ENCODE data around the gene LAMA3. TPM values are rescaled to one million over a fixed set of nuclear protein-coding genes. Genes with fewer than 3 reads are reported as not detected.

LAMA3 gene
- total RNA-seq, 1 donor from 2014 or later, result 9.4 TPM

DNA sequence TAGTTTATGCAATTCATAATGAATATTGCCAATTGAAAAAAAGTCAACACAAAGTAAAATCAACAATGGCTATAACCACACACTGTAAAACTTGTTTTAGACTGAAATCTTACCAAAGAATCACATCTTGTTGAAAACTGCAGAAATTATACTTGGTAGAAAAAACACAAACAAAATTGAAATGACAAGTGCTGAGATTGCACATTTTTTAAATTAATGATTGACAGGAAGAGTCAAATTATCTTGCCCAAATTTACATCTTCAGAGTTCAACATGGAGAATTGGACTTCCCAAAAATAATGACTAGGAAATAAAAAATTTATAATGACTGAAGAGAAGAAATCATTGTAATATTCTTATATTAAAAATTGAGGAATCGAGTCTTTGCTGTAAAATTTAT is 240.7 kb downstream of the LAMA3 start:
- Mint-ChIP-seq H3K27me3 (peaks cover 8% of the 10 kb centered on the region), H3K36me3 (no peaks in the 10 kb centered on the region), H3K4me1 (ENCODE audit: unreplicated experiment) (peaks cover 16% of the 10 kb centered on the region), H3K27ac (no peak overlapping the region), H3K4me3 (no peak overlapping the region), H3K9me3 (no peaks in the 10 kb centered on the region)
- DNase-seq (ENCODE audit: extremely low spot score, unreplicated experiment), result no peak
- TF ChIP-seq, protein P1, sequence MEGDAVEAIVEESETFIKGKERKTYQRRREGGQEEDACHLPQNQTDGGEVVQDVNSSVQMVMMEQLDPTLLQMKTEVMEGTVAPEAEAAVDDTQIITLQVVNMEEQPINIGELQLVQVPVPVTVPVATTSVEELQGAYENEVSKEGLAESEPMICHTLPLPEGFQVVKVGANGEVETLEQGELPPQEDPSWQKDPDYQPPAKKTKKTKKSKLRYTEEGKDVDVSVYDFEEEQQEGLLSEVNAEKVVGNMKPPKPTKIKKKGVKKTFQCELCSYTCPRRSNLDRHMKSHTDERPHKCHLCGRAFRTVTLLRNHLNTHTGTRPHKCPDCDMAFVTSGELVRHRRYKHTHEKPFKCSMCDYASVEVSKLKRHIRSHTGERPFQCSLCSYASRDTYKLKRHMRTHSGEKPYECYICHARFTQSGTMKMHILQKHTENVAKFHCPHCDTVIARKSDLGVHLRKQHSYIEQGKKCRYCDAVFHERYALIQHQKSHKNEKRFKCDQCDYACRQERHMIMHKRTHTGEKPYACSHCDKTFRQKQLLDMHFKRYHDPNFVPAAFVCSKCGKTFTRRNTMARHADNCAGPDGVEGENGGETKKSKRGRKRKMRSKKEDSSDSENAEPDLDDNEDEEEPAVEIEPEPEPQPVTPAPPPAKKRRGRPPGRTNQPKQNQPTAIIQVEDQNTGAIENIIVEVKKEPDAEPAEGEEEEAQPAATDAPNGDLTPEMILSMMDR (conservative IDR thresholded peaks at IDR 0.05), result no peak

DNA sequence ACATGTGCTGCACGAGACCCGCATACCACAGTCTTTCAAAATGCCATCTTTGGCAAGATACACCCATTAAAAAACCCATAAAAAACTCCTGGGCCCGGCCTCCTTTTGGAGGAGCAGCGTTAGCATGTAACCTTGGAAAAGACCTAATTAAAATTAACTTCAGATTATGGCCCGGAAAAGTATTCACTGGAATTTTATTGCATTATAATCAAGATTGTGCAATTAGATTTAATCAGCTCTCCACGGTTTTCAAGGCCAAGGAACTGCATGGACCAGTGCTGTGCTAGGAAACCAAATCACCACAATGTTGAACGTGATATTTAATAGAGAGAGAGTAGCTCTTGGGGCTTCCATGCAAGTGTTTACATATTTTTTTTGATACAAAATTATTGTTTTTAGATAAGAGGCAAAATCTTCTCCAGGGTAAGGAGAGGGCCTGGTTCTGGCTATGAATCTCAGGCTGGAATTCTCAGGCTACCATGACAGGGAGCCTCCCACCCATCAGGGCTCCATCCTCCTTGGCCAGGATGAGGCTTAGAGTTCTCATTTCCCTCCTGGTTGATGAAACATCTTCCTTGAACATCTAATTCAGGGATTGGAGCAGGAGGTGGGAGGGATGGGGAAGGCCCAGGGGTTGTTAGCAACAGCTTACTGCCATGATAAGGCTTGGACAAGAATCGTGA is 243.3 kb downstream of the LAMA3 start:
- DNase-seq (ENCODE audit: extremely low spot score, unreplicated experiment), result no peak
- TF ChIP-seq, protein P1 (conservative IDR thresholded peaks at IDR 0.05), result no peak
- Mint-ChIP-seq H3K36me3 (no peaks in the 10 kb centered on the region), H3K9me3 (no peaks in the 10 kb centered on the region), H3K4me3 (no peak overlapping the region), H3K27ac (no peak overlapping the region), H3K4me1 (ENCODE audit: unreplicated experiment) (peaks cover 15% of the 10 kb centered on the region), H3K27me3 (peaks cover 6% of the 10 kb centered on the region)

DNA sequence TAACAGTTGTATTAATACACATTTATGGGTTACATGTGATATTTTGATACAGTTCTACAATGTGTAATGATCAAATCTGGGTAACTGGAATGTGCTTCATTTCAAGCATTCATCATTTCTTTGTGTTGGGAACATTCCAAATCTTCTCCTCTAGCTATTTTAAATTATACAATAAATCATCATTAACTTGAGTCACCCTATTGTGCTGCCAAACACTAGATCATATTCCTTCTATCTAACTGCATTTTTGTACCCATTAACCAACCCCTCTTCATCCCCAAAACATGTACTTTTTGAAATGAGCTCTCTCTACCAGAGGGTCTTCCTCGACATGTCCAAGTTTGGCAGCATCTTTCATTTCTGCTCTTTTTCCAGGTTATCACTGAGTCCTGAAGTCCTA is 244.2 kb downstream of the LAMA3 start:
- Mint-ChIP-seq H3K27ac (no peak overlapping the region), H3K9me3 (no peaks in the 10 kb centered on the region), H3K27me3 (peaks cover 3% of the 10 kb centered on the region), H3K36me3 (no peaks in the 10 kb centered on the region), H3K4me1 (ENCODE audit: unreplicated experiment) (peaks cover 7% of the 10 kb centered on the region), H3K4me3 (no peak overlapping the region)
- TF ChIP-seq, protein P1 (conservative IDR thresholded peaks at IDR 0.05), result no peak
- no peak for DNase-seq (ENCODE audit: extremely low spot score, unreplicated experiment)

DNA sequence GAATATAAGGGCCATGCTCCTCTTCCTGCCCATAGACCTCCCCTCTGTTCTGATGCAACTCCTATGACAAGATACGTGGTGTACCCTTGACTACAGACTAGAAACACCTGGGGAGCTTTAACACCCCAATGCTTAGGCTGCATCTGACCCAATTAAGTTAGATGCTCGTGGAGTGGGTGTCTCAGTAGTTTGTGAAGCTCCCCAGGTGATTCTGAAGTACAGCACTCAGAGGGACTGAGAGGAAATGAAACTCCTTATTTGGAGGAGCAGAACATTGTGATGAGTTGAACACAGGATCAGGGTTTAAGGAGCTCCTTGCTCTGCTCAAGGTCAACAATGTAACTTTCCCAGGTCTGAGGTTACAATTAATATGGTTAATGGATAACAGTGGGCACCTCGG is 245.0 kb downstream of the LAMA3 start:
- Mint-ChIP-seq H3K4me3 (no peak overlapping the region), H3K36me3 (no peaks in the 10 kb centered on the region), H3K4me1 (ENCODE audit: unreplicated experiment) (peaks cover 10% of the 10 kb centered on the region), H3K27me3 (peaks cover 3% of the 10 kb centered on the region), H3K9me3 (no peaks in the 10 kb centered on the region), H3K27ac (no peak overlapping the region)
- no peak for DNase-seq (ENCODE audit: extremely low spot score, unreplicated experiment)
- TF ChIP-seq, protein P1 (conservative IDR thresholded peaks at IDR 0.05), result no peak

DNA sequence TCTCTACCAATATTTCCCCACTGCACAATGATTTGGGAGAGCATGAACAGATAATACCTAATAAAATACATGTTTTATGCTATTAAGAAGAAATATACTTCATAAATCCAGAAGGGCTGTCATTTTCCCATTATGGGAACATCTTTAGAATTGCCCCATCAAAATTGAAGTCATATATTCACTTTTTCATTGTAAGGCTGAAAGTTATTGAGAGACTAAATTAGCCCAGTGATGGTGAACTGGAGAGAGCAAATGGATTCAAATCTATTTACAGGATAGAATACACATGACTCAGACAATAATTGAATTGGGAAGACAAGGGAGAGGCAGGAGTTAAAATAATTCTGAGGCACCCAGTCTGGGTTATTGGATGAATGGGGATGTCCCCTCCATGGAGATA is 245.6 kb downstream of the LAMA3 start:
- H3K27ac Mint-ChIP-seq, result no peak overlapping the region
- peaks cover 3% of the 10 kb centered on the region for H3K27me3 Mint-ChIP-seq
- TF ChIP-seq, protein P1 (conservative IDR thresholded peaks at IDR 0.05), result no peak
- no peaks in the 10 kb centered on the region for H3K9me3 Mint-ChIP-seq
- DNase-seq (ENCODE audit: extremely low spot score, unreplicated experiment), result no peak
- H3K4me3 Mint-ChIP-seq, result no peak overlapping the region
- no peaks in the 10 kb centered on the region for H3K36me3 Mint-ChIP-seq
- peaks cover 16% of the 10 kb centered on the region for H3K4me1 Mint-ChIP-seq (ENCODE audit: unreplicated experiment)
